HG03103 (cell line): ENCODE measurements around the gene HOPX.
"Not testable (repeated sequence)": the region's sequence is repeated elsewhere in the genome, so short reads cannot be mapped to it uniquely, and the experiment has no call there.

ENCODE experiments used
- ATAC-seq: cut with Tn5 transposase; IDR thresholded peaks from one replicate; pipeline ENCODE4 v1.9.1; 2021; ENCODE audit warnings: low read depth; ENCODE audit not compliant: unreplicated experiment

The HOPX gene

GRCh38 chr4:56630876-56631666 is 50.0 kb downstream of the HOPX start:
- ATAC-seq = no peak

GRCh38 chr4:56628592-56628991 is 52.5 kb downstream of the HOPX start:
- ATAC-seq = no peak

- no peak for ATAC-seq
These were observed 53.1 kb downstream of the HOPX start for GRCh38 chr4:56627985-56628384.

- no peak for ATAC-seq
These were observed 53.7 kb downstream of the HOPX start for GRCh38 chr4:56627375-56627774.

- ATAC-seq = no peak
These were observed 54.1 kb downstream of the HOPX start for GRCh38 chr4:56626963-56627362.

- no peak for ATAC-seq
These were observed 54.7 kb downstream of the HOPX start for GRCh38 chr4:56626420-56626819.

- ATAC-seq = no peak
These were observed 58.9 kb downstream of the HOPX start for GRCh38 chr4:56622176-56622575.

- no peak for ATAC-seq
These were observed 61.3 kb downstream of the HOPX start for GRCh38 chr4:56619816-56620215.

GRCh38 chr4:56619160-56619559 is 61.9 kb downstream of the HOPX start:
- ATAC-seq = no peak

GRCh38 chr4:56618734-56619133 is 62.4 kb downstream of the HOPX start:
- no peak for ATAC-seq

- ATAC-seq = no peak
These were observed 67.8 kb downstream of the HOPX start for GRCh38 chr4:56613101-56613862.

- no peak for ATAC-seq
These were observed 68.8 kb downstream of the HOPX start for GRCh38 chr4:56612282-56612681.

GRCh38 chr4:56611501-56611900 is 69.6 kb downstream of the HOPX start:
- no peak for ATAC-seq

GRCh38 chr4:56610170-56610569 is 70.9 kb downstream of the HOPX start:
- ATAC-seq = not testable (repeated sequence)

GRCh38 chr4:56607926-56608325 is 73.2 kb downstream of the HOPX start:
- ATAC-seq = no peak

GRCh38 chr4:56606385-56606784 is 74.7 kb downstream of the HOPX start:
- no peak for ATAC-seq

GRCh38 chr4:56605464-56605863 is 75.6 kb downstream of the HOPX start:
- ATAC-seq = not testable (repeated sequence)

- ATAC-seq = no peak
These were observed 77.8 kb downstream of the HOPX start for GRCh38 chr4:56603297-56603696.
